AG04450 (cell line): ENCODE results near the gene TSPAN7. TPM values are rescaled to one million over a fixed set of nuclear protein-coding genes. Genes with fewer than 3 reads are reported as not detected.

Source experiments
- CTCF ChIA-PET: fragments of 300-600, 350-600 bp; formaldehyde crosslinking; extraction: SDS; loops from one replicate; lab custom pipeline; 2022; ENCODE audit warnings: antibody characterized with exemption, inconsistent platforms; lab: Charles Lee
- POLR2A ChIA-PET: fragments of 350-600 bp; formaldehyde crosslinking; extraction: SDS; loops from one replicate; lab custom pipeline; 2021; ENCODE audit warnings: antibody characterized with exemption, inconsistent platforms; lab: Yijun Ruan, JAX
- DNase-seq: peaks from one replicate; pipeline ENCODE4 v3.0.0-alpha.2; 2011; ENCODE audit warnings: low read depth, low spot score
- H3K27ac ChIP-seq: one replicate; pipeline ENCODE4 v1.5.1; 2012; ENCODE audit warnings: low read depth, low read length, control low read depth
- H3K27me3 ChIP-seq: one replicate; pipeline ENCODE4 v1.6.0; 2012; ENCODE audit warnings: low read length; ENCODE audit not compliant: control insufficient read depth, insufficient read depth
- H3K4me3 ChIP-seq: 2 replicates; pipeline ENCODE4 v1.5.1; 2011; ENCODE audit warnings: mild to moderate bottlenecking, low read depth, low read length, control low read depth
- H3K9me3 ChIP-seq: 2 replicates; pipeline ENCODE4 v1.5.1; 2012; ENCODE audit warnings: low read length; ENCODE audit not compliant: control insufficient read depth, insufficient read depth
- CTCF ChIP-seq: IDR thresholded peaks from 2 replicates; pipeline ENCODE4 v1.5.1; 2011; ENCODE audit warnings: low read depth, low read length, control low read depth, inconsistent platforms
- polyA plus RNA-seq: library from polyadenylated mRNA; depleted of rRNA; stranded (reverse); fragments of >200 nt; gene quantifications from 2 replicates; pipeline ENCODE4 v1.2.3, GENCODE V29; 2011

Gene TSPAN7
- polyA plus RNA-seq, 1 experiment, result not detected

GRCh38 chrX:38697461-38697860 is 136.1 kb downstream of the TSPAN7 start:
- no peak overlapping the region for H3K27ac ChIP-seq
- DNase-seq, result no peak
- no peak for TF ChIP-seq CTCF
- ChIA-PET POLR2A (no interaction called here), CTCF (no interaction called here)
- H3K27me3 ChIP-seq, result no peaks in the 10 kb centered on the region
- H3K9me3 ChIP-seq, result no peaks in the 10 kb centered on the region
- no peak overlapping the region for H3K4me3 ChIP-seq

- Histone ChIP-seq H3K27me3 (no peaks in the 10 kb centered on the region), H3K9me3 (no peaks in the 10 kb centered on the region), H3K27ac (no peak overlapping the region), H3K4me3 (no peak overlapping the region)
- CTCF ChIA-PET, result no interaction called here
- POLR2A ChIA-PET, result no interaction called here
- TF ChIP-seq CTCF, result no peak
- no peak for DNase-seq
These were observed 137.8 kb downstream of the TSPAN7 start for GRCh38 chrX:38699121-38699520.

GRCh38 chrX:38699696-38700095 is 138.4 kb downstream of the TSPAN7 start:
- DNase-seq, result no peak
- no peak for TF ChIP-seq CTCF
- no peak overlapping the region for H3K4me3 ChIP-seq
- no peaks in the 10 kb centered on the region for H3K27me3 ChIP-seq
- CTCF ChIA-PET, result no interaction called here
- POLR2A ChIA-PET, result no interaction called here
- no peaks in the 10 kb centered on the region for H3K9me3 ChIP-seq
- no peak overlapping the region for H3K27ac ChIP-seq

- Histone ChIP-seq H3K27me3 (no peaks in the 10 kb centered on the region), H3K4me3 (no peak overlapping the region), H3K9me3 (no peaks in the 10 kb centered on the region), H3K27ac (no peak overlapping the region)
- TF ChIP-seq CTCF, result no peak
- DNase-seq, result no peak
- CTCF ChIA-PET, result no interaction called here
- POLR2A ChIA-PET, result no interaction called here
These were observed 139.7 kb downstream of the TSPAN7 start for GRCh38 chrX:38701073-38701472.

GRCh38 chrX:38704146-38704882 is 143.0 kb downstream of the TSPAN7 start:
- Histone ChIP-seq H3K27ac (no peak overlapping the region), H3K27me3 (no peaks in the 10 kb centered on the region), H3K9me3 (no peaks in the 10 kb centered on the region), H3K4me3 (no peak overlapping the region)
- TF ChIP-seq CTCF, result no peak
- CTCF ChIA-PET, result no interaction called here
- DNase-seq, result no peak
- POLR2A ChIA-PET, result no interaction called here
